Mucosa of descending colon (tissue), 3 donors: Measurements from ENCODE around the gene SMG6. TPM values are rescaled to one million over a fixed set of nuclear protein-coding genes. Genes with fewer than 3 reads are reported as not detected.
A peak's percentile ranks its signal among the peaks of the same experiment; 100 is the strongest.

Source experiments
- ATAC-seq: fragments of 200-7000 bp; cut with Tn5 transposase; one replicate; pipeline ENCODE4 v1.9.1; 2020; ENCODE audit warnings: mild to moderate bottlenecking, moderate library complexity
- DNase-seq, 3 donors: peaks; one replicate each; pipeline ENCODE4 v3.0.0-alpha.2; 2020
- H3K36me3 ChIP-seq: fragments of 200-600 bp; one replicate; pipeline ENCODE4 v1.8.0; 2021; ENCODE audit warnings: low read depth, mild to moderate bottlenecking
- H3K4me1 ChIP-seq: fragments of 200-600 bp; one replicate; pipeline ENCODE4 v1.8.0; 2021; ENCODE audit warnings: low read depth, mild to moderate bottlenecking
- H3K4me3 ChIP-seq: fragments of 200-600 bp; one replicate; pipeline ENCODE4 v1.8.0; 2021; ENCODE audit warnings: mild to moderate bottlenecking
- H3K9me3 ChIP-seq: fragments of 200-600 bp; one replicate; pipeline ENCODE4 v1.8.0; 2021; ENCODE audit warnings: mild to moderate bottlenecking
- CTCF ChIP-seq: fragments of 200-600 bp; IDR thresholded peaks from one replicate; pipeline ENCODE4 v1.8.0; 2022; ENCODE audit warnings: antibody characterized with exemption, mild to moderate bottlenecking
- intact Hi-C, 2 donors: fragments of 100-400 bp; cut with DNase I in 1 of 2; cut with micrococcal nuclease in 1 of 2; formaldehyde crosslinking; loops; one replicate each; pipeline versions ENCODE4 v1.11.0 to v1.11.1; 2022; cut with DNase I, micrococcal nuclease
- total RNA-seq, 3 donors: library from RNA; stranded (reverse); fragmentation: NEBNext Ultra II Directional in 2 of 3; extraction: Animal tissue kit (Norgen Biotek cat#: 25700) in 2 of 3; gene quantifications; one replicate each; pipeline versions ENCODE4 v1.2.1 to v1.2.4, GENCODE V29; 2021 to 2023
- donor health status: DM: no; HTN: no; CAD: no; lungs with moderate emphysema.
- donor health status: DM: no; HTN: no; CAD: no.
- donor health status: DM: no; HTN: yes; CAD: no.

SMG6 gene
- total RNA-seq, 3 donors from 2014 or later: 25.9 to 41.6 (median 38.8) TPM

GRCh38 chr17:2128011-2128410, 175.6 kb downstream of the SMG6 start:
- no peak for TF ChIP-seq CTCF
- H3K4me1 ChIP-seq: peaks cover 20% of the 10 kb centered on the region
- DNase-seq: no peak
- intact Hi-C loops: no loop called here
- H3K36me3 ChIP-seq: no peaks in the 10 kb centered on the region
- H3K4me3 ChIP-seq: no peak overlapping the region
- ATAC-seq: no peak
- no peaks in the 10 kb centered on the region for H3K9me3 ChIP-seq

- peaks cover 28% of the 10 kb centered on the region for H3K4me1 ChIP-seq
- H3K36me3 ChIP-seq: no peaks in the 10 kb centered on the region
- no peaks in the 10 kb centered on the region for H3K9me3 ChIP-seq
- ATAC-seq (no peak), DNase-seq (no peak)
- no peak for TF ChIP-seq CTCF
- H3K4me3 ChIP-seq: no peak overlapping the region
- intact Hi-C loops: no loop called here
Measured at GRCh38 chr17:2125013-2125535, 178.5 kb downstream of the SMG6 start.

- H3K9me3 ChIP-seq: no peaks in the 10 kb centered on the region
- H3K36me3 ChIP-seq: no peaks in the 10 kb centered on the region
- H3K4me1 ChIP-seq: peaks cover 28% of the 10 kb centered on the region
- ATAC-seq (peak; percentile 31), DNase-seq (peak in 1 of 3 donors; percentile 15)
- no peak for TF ChIP-seq CTCF
- intact Hi-C loops: no loop called here
- no peak overlapping the region for H3K4me3 ChIP-seq
Measured at GRCh38 chr17:2124391-2124790, 179.2 kb downstream of the SMG6 start.

- peaks cover 28% of the 10 kb centered on the region for H3K4me1 ChIP-seq
- intact Hi-C loops: no loop called here
- DNase-seq: peak in 2 of 3 donors; percentile 42 to 59
- peak; percentile 92 for ATAC-seq
- TF ChIP-seq CTCF: no peak
- H3K4me3 ChIP-seq: no peak overlapping the region
- H3K9me3 ChIP-seq: no peaks in the 10 kb centered on the region
- H3K36me3 ChIP-seq: no peaks in the 10 kb centered on the region
Measured at GRCh38 chr17:2123375-2124251, 180.0 kb downstream of the SMG6 start.

- H3K4me3 ChIP-seq: no peak overlapping the region
- intact Hi-C loops: no loop called here
- peaks cover 28% of the 10 kb centered on the region for H3K4me1 ChIP-seq
- H3K9me3 ChIP-seq: no peaks in the 10 kb centered on the region
- peak; percentile 59 to 70 (median 69) for DNase-seq
- TF ChIP-seq CTCF: no peak
- no peaks in the 10 kb centered on the region for H3K36me3 ChIP-seq
- ATAC-seq: peak; percentile 68
Measured at GRCh38 chr17:2122641-2123302, 180.8 kb downstream of the SMG6 start.
